Left lung (tissue), 10 donors: ENCODE results near the gene C16orf86. TPM values are rescaled to one million over a fixed set of nuclear protein-coding genes. Genes with fewer than 3 reads are reported as not detected.

Experiments
- ATAC-seq: fragments of 200-7000 bp; cut with Tn5 transposase; one replicate; pipeline ENCODE4 v1.9.1; 2020; ENCODE audit warnings: moderate library complexity
- DNase-seq, 4 donors: peaks; one replicate each; pipeline ENCODE4 v3.0.0-alpha.2; 2013 to 2020
- H3K27ac ChIP-seq, 2 donors: fragments of 200-600 bp; sonication (generic) in 1 of 2; one replicate each; pipeline versions ENCODE4 v1.5.0 to v1.8.0; 2020 to 2021
- H3K27me3 ChIP-seq, 2 donors: fragments of 200-600 bp; sonication (generic) in 1 of 2; one replicate each; pipeline versions ENCODE4 v1.5.0 to v1.8.0; 2020 to 2021
- H3K36me3 ChIP-seq, 2 donors: fragments of 200-600 bp; sonication (generic) in 1 of 2; one replicate each; pipeline versions ENCODE4 v1.5.0 to v1.8.0; 2020 to 2021
- H3K4me1 ChIP-seq, 2 donors: fragments of 200-600 bp; one replicate each; pipeline ENCODE4 v1.8.0; 2021
- H3K4me3 ChIP-seq, 2 donors: fragments of 200-600 bp; sonication (generic) in 1 of 2; one replicate each; pipeline versions ENCODE4 v1.5.0 to v1.8.0; 2020 to 2021; ENCODE audit warnings: mild to moderate bottlenecking in 1 of 2
- H3K9me3 ChIP-seq, 2 donors: fragments of 200-600 bp; sonication (generic) in 1 of 2; one replicate each; pipeline versions ENCODE4 v1.5.0 to v1.8.0; 2020 to 2021
- CTCF ChIP-seq, 2 donors: fragments of 200-600 bp; sonication (generic) in 1 of 2; IDR thresholded peaks; one replicate each; pipeline versions ENCODE4 v1.5.0 to v1.8.0; 2021; ENCODE audit warnings: antibody characterized with exemption in 2 of 2
- intact Hi-C, 2 donors: fragments of 100-400 bp; cut with DNase I; formaldehyde crosslinking; loops; one replicate each; pipeline versions ENCODE4 v1.11.2 to v1.14.2; 2022
- polyA plus RNA-seq, 6 donors: library from polyadenylated mRNA; unstranded; fragments of 120-200 nt; gene quantifications; one replicate each; pipeline ENCODE4 v1.2.1, GENCODE V29; 2013; ENCODE audit not compliant: insufficient read length in 6 of 6
- total RNA-seq, 2 donors: library from RNA; stranded (reverse); fragmentation: NEBNext Ultra II Directional; extraction: Animal tissue kit (Norgen Biotek cat#: 25700); gene quantifications; one replicate each; pipeline ENCODE4 v1.2.1, GENCODE V29; 2021
- donor health status: DM: no; HTN: yes; CAD: no.
- donor health status: DM: no; HTN: no; CAD: no.

Gene C16orf86
- total and polyA plus RNA-seq, 8 donors: 2.3 to 3.6 (median 2.7) TPM

GRCh38 chr16:67668495-67669157 lies 2.0 kb downstream of the C16orf86 start:
- H3K27ac ChIP-seq: peak overlapping the region in 1 of 2 donors; percentile 91
- no peaks in the 10 kb centered on the region for H3K36me3 ChIP-seq
- H3K27me3 ChIP-seq: no peaks in the 10 kb centered on the region
- H3K4me1 ChIP-seq: peaks cover 29 to 57% of the 10 kb centered on the region in 2 donors
- H3K9me3 ChIP-seq: no peaks in the 10 kb centered on the region
- TF ChIP-seq CTCF (IDR thresholded peaks at IDR 0.05): no peak
- H3K4me3 ChIP-seq: no peak overlapping the region
- intact Hi-C loops: loop anchor here in 1 of 2 donors (5.0 kb wide), 1 partner anchor 106 kb away; the partner anchor contains the start of gene CTCF
- ATAC-seq (no peak), DNase-seq (no peak)

GRCh38 chr16:67669499-67670101 lies 3.0 kb downstream of the C16orf86 start:
- H3K4me1 ChIP-seq: peaks cover 39 to 67% of the 10 kb centered on the region in 2 donors
- no peak for ATAC-seq

GRCh38 chr16:67672306-67672705 lies 5.7 kb downstream of the C16orf86 start:
- no peaks in the 10 kb centered on the region for H3K27me3 ChIP-seq
- H3K27ac ChIP-seq: peak overlapping the region in 1 of 2 donors; percentile 77
- DNase-seq (peak in 2 of 4 donors; percentile 73 to 83), ATAC-seq (peak; percentile 62)
- H3K9me3 ChIP-seq: no peaks in the 10 kb centered on the region
- intact Hi-C loops: loop anchor here in 1 of 2 donors (10.0 kb wide), 2 partner anchors 152 to 252 kb away; no protein-coding TSS in a partner anchor
- H3K4me1 ChIP-seq: peaks cover 35 to 65% of the 10 kb centered on the region in 2 donors
- no peak for TF ChIP-seq CTCF (IDR thresholded peaks at IDR 0.05)
- H3K36me3 ChIP-seq: peaks cover 0 to 11% of the 10 kb centered on the region in 2 donors
- no peak overlapping the region for H3K4me3 ChIP-seq

More at GRCh38 chr16:67669499-67670101, 3.0 kb downstream of the C16orf86 start:
- peak in 1 of 4 donors; percentile 35 for DNase-seq
- Histone ChIP-seq H3K36me3 (no peaks in the 10 kb centered on the region), H3K9me3 (no peaks in the 10 kb centered on the region), H3K27me3 (no peaks in the 10 kb centered on the region), H3K27ac (peak overlapping the region in 1 of 2 donors; percentile 91), H3K4me3 (no peak overlapping the region)
- intact Hi-C loops: loop anchor here in 1 of 2 donors (5.0 to 10.0 kb wide), 3 partner anchors 107 to 255 kb away; partner anchors contain the start of gene CTCF
- no peak for TF ChIP-seq CTCF (IDR thresholded peaks at IDR 0.05)

GRCh38 chr16:67672739-67673662 lies 6.4 kb downstream of the C16orf86 start:
- intact Hi-C loops: loop anchor here in 1 of 2 donors (10.0 kb wide), 2 partner anchors 152 to 252 kb away; no protein-coding TSS in a partner anchor
- Histone ChIP-seq H3K36me3 (peaks cover 0 to 17% of the 10 kb centered on the region in 2 donors), H3K4me1 (peaks cover 28 to 62% of the 10 kb centered on the region in 2 donors)

More at GRCh38 chr16:67672739-67673662, 6.4 kb downstream of the C16orf86 start:
- peak; percentile 75 to 85 for TF ChIP-seq CTCF (IDR thresholded peaks at IDR 0.05)
- ATAC-seq (peak; percentile 74), DNase-seq (peak in 3 of 4 donors; percentile 65 to 81 (median 75))
- H3K27me3 ChIP-seq: no peaks in the 10 kb centered on the region
- peak overlapping the region; percentile 77 to 86 for H3K27ac ChIP-seq
- no peak overlapping the region for H3K4me3 ChIP-seq
- no peaks in the 10 kb centered on the region for H3K9me3 ChIP-seq
